Prostate gland (tissue), 2 donors: Measurements from ENCODE around the gene DRG2.

Experiments
- CTCF ChIP-seq, 4 experiments: fragments of 200-600 bp in 2 of 4; fragments of 450-650 bp in 2 of 4; sonication (generic) in 2 of 4; IDR thresholded peaks; 1 replicate in 3 of 4; 2 replicates in 1 of 4; pipeline ENCODE4 v1.5.1; 2016 to 2019; ENCODE audit warnings: antibody characterized with exemption in 4 of 4, mild to moderate bottlenecking in 2 of 4, moderate library complexity in 2 of 4
- POLR2A ChIP-seq: fragments of 450-650 bp; IDR thresholded peaks from one replicate; pipeline ENCODE4 v1.6.1; 2016; ENCODE audit warnings: antibody characterized with exemption, mild to moderate bottlenecking

GRCh38 chr17:18136357-18136756, 48.6 kb downstream of the DRG2 start:
- TF ChIP-seq CTCF (IDR thresholded peaks at IDR 0.05) (no peak), POLR2A (no peak)
